GM04503 (cell line): ENCODE measurements around the gene ZDHHC14.
"Not testable (repeated sequence)": the region's sequence is repeated elsewhere in the genome, so short reads cannot be mapped to it uniquely, and the experiment has no call there.

ENCODE experiments used
- DNase-seq: peaks from one replicate; pipeline ENCODE4 v3.0.0-alpha.2; 2012; ENCODE audit warnings: low read depth

ZDHHC14 gene

GRCh38 chr6:157380779-157381561 lies at the start of gene ZDHHC14:
Gene ZDHHC14 (plus strand): TSS chr6:157381190.
- peak; percentile 37 for DNase-seq

- DNase-seq, result no peak
Observed at GRCh38 chr6:157332813-157333212, 48.2 kb upstream of the ZDHHC14 start.

- DNase-seq, result no peak
Observed at GRCh38 chr6:157333537-157333936, 47.5 kb upstream of the ZDHHC14 start.

- no peak for DNase-seq
Observed at GRCh38 chr6:157333956-157334355, 47.0 kb upstream of the ZDHHC14 start.

DNA sequence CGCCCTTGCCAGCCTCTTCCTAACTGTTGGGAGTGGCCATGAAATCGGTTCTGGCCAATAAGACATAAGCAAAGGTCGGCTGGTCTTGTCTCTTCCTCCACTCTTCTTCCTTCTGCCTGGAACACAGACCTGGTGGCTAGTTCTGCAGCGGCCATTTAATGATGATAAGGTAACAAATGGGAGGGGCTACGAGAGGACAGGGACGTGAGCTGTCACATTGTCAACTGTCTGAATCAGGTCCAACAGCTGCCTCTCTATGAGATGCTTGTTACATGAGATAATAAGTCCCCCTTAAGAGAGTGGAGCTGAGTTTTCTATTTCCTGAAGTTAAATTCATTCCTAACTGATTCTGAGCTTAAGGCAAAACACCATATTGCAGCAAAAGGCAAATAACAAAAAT lies 45.2 kb upstream of the ZDHHC14 start:
- DNase-seq, result no peak

- DNase-seq, result not testable (repeated sequence)
Observed at GRCh38 chr6:157337276-157337675, 43.7 kb upstream of the ZDHHC14 start.

DNA sequence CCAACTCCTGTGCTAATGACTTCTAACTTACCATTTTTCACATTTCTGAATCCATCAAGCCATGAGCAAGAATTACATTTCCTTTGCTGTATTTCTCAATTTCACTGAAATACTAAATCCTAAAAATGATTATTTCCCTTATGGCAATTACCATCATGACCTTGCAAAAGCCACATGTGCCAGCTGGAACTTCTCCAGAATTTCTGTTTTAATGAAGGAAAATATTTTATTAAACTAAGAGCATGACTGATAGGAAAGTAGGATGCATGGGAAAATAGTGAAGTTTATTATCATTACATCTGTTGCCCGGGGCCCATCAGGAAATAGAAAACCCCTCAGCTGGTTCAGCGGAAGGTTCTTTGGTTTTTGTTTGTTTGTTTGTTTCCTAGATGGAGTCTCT lies 43.2 kb upstream of the ZDHHC14 start:
- no peak for DNase-seq

DNA sequence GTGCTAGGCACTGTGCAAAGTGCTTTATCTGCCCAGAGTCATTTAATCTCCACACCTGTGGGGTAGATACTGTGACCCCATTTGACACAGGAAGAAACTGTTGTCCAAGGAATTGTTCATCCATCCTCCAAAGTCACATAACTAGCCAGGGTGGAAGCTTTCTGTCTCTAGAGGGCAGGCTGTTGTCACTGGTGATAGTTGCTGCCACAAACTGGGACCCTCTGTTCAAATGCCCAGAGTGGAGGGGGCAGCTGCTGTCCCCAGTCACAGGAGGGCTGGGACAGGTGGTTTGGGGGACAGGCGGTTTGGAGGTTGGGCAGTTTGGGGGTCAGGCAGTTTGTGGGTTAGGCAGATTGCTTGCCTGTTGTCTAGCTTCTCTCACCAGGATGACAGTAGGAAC lies 41.6 kb upstream of the ZDHHC14 start:
- no peak for DNase-seq

GRCh38 chr6:157343732-157344131 lies 37.3 kb upstream of the ZDHHC14 start:
- no peak for DNase-seq

GRCh38 chr6:157346373-157346772 lies 34.6 kb upstream of the ZDHHC14 start:
- no peak for DNase-seq

DNA sequence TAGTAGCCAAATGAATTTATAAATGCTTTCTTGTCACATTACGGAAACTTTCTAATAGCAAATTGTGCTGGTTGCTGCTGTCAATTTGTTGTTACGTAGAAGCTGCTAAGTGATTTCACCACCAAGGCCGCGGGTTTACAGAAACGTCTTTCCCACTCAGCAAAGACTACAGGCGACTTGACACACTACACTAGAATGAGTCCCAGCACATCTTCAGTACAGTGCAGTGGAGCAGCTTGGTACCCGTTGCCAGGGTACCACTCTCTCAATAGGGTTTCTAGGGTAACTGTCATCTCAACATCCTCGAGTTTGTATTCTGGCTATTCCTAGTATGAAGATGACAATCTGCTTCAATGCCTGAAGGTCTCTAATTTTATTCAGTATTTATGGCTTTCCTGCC lies 22.7 kb upstream of the ZDHHC14 start:
- no peak for DNase-seq

DNA sequence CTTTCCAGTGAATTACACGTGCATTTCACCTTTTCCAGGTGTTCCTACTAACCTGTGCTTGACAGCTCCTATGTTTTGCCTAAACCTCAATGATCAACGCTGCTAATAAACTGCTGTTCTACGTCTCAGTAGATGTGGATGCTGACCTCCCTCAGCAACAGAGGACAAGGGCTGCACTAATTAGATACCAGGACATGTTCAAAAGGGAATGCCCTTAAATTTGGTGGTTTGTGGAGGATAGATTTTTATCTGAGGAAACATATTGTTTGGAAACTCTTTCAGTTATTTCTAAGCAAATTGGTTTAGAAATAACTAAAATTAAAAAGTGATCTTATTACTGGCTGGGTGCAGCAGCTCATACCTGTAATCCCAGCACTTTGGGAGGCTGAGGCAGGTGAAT lies 19.1 kb upstream of the ZDHHC14 start:
- no peak for DNase-seq

DNA sequence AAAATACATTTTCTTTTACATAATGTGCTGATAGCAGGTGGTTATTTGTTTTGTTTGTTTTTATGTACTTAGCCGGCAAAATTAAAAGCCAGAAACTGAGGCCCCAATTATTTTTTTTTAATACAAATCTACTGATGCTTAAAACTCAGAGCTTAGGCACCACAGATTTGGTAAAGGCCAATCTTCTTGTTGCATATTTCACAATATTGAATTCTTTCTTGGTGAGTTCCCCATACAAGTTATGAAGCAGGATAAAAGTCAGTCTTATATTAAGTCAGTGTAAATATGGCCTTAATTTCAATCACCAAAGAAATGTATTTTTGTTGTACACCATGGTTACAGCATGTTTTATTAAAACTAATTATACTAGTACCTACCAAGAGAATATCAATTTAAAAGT lies 16.3 kb upstream of the ZDHHC14 start:
- no peak for DNase-seq

GRCh38 chr6:157366648-157367047 lies 14.3 kb upstream of the ZDHHC14 start:
- DNase-seq, result no peak

GRCh38 chr6:157368359-157369049 lies 12.5 kb upstream of the ZDHHC14 start:
- DNase-seq, result no peak

GRCh38 chr6:157370755-157371154 lies 10.2 kb upstream of the ZDHHC14 start:
- no peak for DNase-seq

DNA sequence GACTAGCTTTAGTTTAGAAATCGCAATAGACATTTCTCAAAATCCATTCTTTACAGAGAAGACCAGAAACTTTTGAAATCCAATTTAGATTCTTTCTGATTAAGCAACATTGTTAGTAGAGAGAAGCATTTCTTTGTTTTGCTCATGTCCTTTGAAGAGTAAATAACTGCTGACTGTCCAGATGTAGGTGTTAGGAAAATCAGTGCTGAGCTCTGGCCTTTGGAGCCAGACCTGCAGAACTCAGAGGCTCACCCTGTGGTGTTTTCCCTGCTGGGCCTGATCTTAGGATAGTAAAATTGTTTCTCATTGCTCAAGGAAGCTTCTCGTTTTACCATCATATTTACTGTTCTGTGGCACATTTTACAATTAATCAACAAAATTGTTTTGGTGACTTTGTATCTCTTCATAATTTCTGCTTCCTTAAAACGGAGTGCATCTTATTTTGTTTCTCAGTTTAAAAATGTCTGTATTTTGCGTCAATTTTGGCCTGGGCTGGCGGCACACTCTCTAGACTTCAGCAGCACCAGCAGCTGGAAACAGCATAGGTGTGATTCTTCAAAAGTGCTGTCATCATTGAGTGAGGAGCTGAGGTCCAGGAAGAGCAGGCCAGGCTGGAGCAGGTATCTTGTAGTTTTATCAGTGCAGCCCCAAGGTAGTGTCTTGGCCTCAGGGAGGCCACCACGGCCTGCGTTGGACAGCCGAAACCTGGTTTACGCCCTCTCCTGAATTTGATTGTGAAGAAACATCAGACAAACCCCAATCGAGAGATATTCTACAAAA lies 8.3 kb upstream of the ZDHHC14 start:
- DNase-seq, result no peak

DNA sequence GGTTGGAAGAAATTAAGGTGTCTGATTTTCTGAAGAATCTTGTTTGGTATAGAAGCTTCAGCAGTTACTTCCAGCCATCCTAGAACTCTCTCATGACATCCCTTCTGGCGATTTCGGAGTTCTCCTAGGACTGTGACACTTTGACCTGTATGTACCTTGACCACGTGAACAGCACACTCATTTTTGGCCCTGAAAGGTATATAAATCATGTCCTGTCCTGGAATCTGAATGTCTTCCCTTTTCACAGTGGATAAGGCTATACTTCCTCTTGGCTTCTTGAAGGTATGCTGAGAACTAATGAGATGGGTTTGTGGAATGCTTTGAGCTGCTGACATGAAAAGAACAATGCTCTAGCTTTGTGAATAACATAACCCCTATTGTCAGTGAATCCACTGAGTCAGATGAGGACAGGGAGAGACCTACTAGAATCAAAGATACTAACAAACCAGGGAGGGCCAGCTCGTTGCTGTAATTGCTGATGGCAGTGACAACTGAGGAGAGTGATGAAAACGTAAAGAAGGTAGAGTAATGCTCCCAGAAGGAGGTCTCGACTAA lies 6.0 kb upstream of the ZDHHC14 start:
- no peak for DNase-seq

DNA sequence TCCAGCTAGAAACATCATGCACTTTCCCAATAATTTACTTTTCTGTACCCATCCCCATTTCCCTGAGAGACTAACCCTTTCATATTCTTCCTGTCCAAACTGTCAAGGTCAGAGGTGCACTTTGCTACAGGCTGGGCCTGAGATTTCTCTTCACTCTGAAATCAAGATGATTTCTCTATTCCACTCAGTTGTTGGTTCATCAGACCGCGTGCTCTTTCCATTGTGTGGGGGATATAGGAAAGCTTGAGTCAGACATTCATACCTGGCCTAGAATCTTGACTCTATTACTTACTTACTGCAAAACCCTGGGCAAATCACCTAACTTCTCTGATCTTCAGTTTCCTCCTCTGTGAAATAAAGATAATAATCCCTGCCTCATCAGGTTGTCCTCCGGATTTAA lies 4.7 kb upstream of the ZDHHC14 start:
- no peak for DNase-seq

DNA sequence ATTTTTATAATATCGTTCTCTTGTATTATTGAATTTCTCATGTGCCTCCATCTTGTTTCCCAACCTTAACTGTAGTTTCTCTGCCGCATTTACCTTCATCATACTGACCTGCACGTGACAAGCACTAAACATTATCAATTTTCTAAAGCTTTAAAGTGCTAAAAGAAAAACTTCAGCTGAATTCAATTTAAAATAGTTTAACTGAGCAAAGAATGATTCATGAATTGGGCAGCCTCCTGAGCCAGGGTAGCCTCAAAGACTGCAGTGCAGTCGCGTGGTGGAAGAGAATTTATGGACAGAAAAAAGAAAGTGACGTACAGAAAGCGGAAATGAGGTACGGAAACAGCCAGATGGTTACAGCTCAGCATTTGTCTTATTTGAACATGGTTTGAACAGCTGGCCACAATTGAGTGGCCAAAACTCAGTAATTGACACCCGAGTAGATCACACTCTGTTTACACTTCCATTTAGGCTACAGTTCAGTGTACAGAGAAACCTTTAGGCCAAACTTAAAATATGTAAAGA lies 4.2 kb upstream of the ZDHHC14 start:
- DNase-seq, result no peak

GRCh38 chr6:157379656-157380457 lies 1.1 kb upstream of the ZDHHC14 start:
- peak; percentile 59 for DNase-seq

- DNase-seq, result no peak
Observed at GRCh38 chr6:157380458-157380778, 572 bp upstream of the ZDHHC14 start.
